Hematopoietic multipotent progenitor cell (in vitro differentiated cells): ENCODE measurements around the gene GALNT9. TPM values are rescaled to one million over a fixed set of nuclear protein-coding genes. Genes with fewer than 3 reads are reported as not detected.
"Not testable (repeated sequence)": the region's sequence is repeated elsewhere in the genome, so short reads cannot be mapped to it uniquely, and the experiment has no call there.

ENCODE experiments used
- DNase-seq, 3 donors: peaks; one replicate each; pipeline ENCODE4 v3.0.0-alpha.2; 2011 to 2015; ENCODE audit warnings: low read depth in 2 of 3, low spot score in 2 of 3
- total RNA-seq: library from RNA; depleted of rRNA; stranded (reverse); fragments of >200 nt; gene quantifications from one replicate; pipeline ENCODE4 v1.2.3, GENCODE V29; 2012

The GALNT9 gene
- total RNA-seq, 1 donor, result not detected

GRCh38 chr12:132359551-132359950 is 30.2 kb upstream of the GALNT9 start:
- DNase-seq, result no peak

- DNase-seq, result not testable (repeated sequence)
Measured at GRCh38 chr12:132358241-132359225, 29.1 kb upstream of the GALNT9 start.

- DNase-seq, result no peak
Measured at GRCh38 chr12:132357623-132358186, 28.3 kb upstream of the GALNT9 start.

DNA sequence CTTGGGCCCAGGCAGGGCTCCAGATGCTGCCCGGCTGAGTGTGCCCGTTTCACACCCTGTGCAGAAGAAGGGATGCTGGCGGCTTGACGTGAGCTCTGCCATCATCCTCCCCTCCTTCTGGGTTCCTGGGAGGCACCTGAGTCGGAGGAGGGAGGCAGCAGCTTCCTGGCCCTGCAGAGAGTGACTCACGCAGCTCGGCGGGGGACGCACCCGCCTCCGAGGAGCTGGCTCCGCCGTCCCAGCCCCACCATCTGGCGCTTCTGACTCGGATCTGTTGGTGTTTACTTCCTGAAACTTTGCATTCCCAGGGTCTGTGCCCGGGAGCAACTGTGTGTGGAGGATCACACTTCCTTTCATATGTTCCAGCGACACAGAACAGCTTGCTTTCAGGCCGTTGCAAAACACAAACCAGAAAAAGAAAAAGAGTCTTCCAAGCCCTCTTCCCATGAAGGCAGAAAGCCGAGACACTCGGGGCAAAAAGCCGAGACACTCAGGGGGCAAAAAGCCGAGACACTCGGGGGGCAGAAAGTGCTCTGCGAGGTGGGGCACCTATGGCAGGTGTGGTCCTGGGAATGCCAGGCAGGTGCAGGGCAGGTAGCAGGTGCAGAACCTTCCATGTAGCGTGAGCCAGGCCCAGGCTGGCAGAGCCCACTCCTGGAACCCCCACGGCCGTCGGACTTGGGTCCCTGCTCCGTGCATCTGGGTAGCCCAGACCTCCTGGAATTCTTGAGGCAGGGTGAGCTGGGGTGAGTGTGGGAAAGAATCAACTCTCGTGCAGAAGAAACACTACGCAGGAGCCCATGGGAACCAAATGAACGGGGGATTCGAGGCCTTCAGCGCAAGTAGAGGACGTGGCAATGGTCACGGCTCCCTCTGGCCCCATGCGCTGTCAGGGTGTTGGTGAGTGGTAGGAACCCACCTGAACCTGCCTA is 27.6 kb upstream of the GALNT9 start:
- peak in 2 of 3 donors; percentile 23 to 46 for DNase-seq

DNA sequence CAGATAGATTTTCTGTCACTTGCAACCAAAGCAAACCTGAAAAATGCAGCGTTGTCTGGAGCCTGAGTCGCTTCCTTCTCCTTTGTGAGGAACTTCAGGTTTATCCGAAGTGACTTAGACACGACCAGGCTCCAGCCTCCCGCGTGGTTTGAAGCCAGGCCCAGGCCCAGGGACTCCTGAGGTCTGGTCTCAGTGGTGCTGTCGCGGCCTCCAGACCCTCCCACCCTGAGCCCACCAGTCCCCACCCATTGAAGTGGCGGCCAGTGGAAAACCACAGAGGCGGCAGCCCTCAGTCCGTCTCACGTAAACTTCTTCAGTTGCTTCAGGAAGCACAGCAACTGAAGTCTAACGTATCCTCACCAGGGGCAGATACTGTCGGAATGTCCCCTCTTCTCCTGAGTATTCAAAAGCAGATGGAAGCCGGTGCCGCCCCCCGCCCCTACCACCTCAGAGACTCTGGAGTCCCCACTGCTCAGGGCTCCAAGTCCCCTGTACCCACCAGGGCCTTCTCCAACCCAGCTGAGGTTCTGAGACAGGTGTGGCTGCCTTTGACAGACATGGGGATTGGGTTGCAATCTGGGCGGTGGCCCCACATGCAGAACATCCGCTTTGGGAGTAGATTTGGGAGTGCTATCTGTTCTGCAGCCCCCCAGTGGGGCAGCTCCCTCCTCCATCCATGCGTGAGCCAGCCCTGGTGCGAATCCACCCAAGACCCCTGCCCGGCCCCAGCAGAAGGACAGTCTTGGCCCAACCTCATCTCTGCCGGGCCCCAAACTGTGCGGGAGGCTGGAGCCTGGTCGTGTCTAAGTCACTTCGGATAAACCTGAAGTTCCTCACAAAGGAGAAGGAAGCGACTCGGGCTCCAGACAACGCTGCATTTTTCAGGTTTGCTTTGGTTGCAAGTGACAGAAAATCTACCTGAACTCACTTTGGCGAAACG is 26.6 kb upstream of the GALNT9 start:
- no peak for DNase-seq

GRCh38 chr12:132354982-132355680 is 25.7 kb upstream of the GALNT9 start:
- no peak for DNase-seq

DNA sequence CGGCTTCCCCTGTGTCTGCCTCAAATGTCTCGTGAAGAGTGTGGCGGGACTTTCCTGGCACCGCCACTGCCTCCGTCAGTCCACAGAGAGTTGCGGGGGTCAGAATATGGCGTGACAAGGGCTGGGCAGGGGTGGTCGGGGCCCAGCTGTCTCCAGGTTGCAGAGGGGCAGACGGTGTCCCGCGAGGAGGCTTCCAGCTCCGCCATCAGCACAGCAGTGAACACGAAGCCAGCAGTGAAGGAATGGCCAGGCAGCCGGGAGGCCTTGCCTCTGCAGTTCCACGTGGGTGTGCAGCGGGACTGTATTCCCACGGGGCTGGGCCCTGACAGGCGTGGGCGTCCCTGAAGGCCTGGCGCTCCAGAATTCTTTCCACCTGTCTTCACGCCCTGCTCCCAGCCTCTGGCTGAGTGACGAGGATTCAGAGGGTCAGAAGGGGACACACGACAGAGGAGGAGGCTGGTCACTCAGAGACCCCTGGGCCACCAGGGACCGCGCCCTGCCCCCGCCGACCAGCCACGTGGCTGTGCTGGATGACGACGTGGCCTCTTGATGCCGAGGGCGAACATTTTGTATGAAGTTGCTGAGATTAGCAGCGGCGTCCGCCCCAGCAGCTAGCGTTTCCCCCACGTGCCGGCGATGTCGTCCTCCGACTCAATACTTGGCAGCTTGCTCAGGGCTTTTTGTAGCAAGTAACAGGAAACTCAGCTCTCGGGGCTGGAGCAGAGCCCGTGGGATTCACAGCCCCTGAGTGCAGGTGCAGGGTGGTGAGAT is 25.0 kb upstream of the GALNT9 start:
- no peak for DNase-seq

GRCh38 chr12:132353811-132354210 is 24.4 kb upstream of the GALNT9 start:
- DNase-seq, result no peak

DNA sequence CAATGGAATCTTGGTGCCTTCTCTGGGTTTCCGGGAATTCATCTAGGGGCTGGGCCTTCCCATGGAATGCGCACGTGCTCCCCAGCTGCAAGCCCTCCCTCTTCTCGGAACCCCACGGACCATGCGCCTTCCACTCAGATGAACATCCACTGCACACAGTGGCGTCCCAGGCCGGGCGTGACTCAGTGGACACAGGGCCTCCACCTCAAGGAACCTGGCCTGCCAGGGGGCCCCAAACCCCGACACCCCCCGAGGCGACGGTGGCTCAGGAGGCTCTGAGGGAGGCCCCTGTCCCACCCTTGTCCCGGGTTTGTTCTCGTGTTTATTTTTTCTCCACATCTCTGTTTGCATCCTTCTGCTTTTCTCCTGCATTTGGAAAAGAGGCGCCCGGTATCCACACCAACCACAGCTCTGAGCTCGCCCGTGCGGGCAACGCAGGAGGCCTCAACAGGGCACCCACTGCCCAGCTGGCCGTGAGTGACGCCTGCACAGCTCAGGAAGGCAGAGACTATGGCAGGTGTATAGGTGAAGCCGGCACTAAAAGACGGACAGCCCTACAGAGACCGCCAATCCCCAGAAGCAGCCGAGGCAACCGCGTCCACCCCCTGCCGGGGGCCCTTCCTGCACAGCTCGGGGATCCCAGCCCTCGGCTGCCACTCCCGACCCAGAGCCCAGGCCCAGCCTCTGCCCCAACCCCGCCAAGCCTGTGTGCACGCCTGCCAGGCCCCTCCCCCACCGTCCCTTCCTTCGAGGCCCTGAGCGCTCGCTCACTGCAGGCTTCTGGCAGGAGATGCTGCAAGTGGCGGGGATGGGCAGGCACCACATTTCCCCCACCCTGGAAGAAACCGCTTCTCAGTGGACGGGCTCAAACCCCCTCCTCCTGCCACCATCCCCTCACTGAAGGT is 23.8 kb upstream of the GALNT9 start:
- DNase-seq, result no peak

DNA sequence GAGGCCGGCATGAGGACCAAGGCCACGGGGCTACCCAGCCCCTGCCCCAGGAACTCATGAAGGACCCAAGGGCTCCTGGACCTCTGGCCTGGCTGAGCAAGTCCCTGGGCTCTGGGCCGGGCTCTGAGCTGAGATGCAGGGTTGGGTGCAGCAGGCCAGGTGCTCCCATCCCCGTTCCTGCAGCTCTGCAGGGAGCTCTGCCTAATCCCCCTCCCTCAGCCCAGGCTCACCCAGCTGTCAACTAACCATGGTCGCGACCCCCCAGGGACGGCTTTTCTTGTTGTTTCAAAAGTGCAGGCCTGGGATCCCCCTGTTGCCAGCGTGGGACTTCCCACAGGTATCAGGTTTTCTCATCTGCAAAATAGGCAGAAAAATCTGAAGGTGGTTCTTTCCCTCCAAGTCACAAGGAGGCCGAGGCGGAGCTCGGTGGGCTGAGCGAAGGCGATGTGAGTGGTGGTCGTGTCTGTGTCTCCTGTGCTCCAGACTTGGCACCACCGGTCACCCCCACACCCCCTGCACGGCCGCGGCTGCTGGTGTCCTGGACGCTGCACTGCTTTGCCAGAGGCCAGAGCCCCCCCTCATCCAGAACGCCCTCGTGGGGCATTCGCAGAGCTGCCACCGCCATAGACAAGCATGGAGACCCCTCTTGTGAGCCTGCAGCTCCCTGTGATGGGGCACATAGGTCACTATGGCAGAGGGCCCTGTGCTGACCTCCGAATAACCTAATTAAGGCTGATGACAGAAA is 22.5 kb upstream of the GALNT9 start:
- DNase-seq, result no peak

GRCh38 chr12:132349501-132350131 is 20.2 kb upstream of the GALNT9 start:
- no peak for DNase-seq

GRCh38 chr12:132348176-132348575 is 18.8 kb upstream of the GALNT9 start:
- DNase-seq, result no peak

- DNase-seq, result no peak
Measured at GRCh38 chr12:132347176-132347855, 17.9 kb upstream of the GALNT9 start.

GRCh38 chr12:132346471-132347175 is 17.2 kb upstream of the GALNT9 start:
- DNase-seq, result no peak

DNA sequence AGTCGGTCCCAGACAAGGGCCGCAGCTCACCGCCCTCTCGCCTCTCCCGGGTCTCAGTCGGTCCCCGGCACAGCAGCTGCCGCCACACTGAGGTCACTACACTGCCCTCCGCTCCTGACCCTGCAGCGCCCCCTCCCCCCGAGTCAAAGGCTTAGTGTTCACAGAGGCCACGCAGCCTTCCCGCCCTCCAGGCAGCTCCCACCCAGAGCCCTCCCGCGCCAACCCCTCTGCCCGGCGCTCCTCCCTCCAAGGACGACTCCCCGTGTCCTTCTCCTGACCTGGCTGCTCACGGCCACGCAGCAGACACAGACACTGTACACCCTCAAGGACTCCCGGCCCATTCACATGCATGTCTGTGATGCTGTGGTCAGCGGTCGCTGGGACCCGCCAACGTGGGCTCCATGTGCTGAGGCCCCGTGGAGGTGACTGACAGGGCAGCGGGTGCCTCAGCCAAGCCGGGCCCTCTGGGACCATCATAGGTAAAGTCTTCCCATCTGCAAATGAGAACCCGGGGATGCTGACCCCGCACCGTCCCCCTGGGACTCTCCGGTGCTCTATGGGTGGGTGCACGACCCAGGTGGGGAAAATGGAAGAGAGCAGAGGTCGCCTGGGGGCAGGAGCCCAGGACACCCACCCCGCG is 16.3 kb upstream of the GALNT9 start:
- DNase-seq, result no peak
